H1 (cell line): Measurements from ENCODE around the gene ZNF219. TPM values are rescaled to one million over a fixed set of nuclear protein-coding genes. Genes with fewer than 3 reads are reported as not detected.

Experiments
- CTCF ChIA-PET: fragments of 300-600 bp; sonication (Branson Sonifier 250); formaldehyde crosslinking; loops from one replicate; lab custom pipeline; 2021; ENCODE audit not compliant: partially characterized antibody; lab: Charles Lee
- POLR2A ChIA-PET: fragments of 300-600 bp; sonication (Branson Sonifier 250); formaldehyde crosslinking; loops from one replicate; lab custom pipeline; 2021; ENCODE audit warnings: inconsistent platforms; ENCODE audit not compliant: partially characterized antibody; lab: Charles Lee
- DNase-seq, 2 experiments: peaks; one replicate each; pipeline versions ENCODE4 v3.0.0 to v3.0.0-alpha.2; 2010 to 2022; ENCODE audit warnings: low spot score in 2 of 2, low read depth in 1 of 2, mixed read lengths in 1 of 2
- FAIRE-seq: peaks from 2 replicates; lab custom pipeline; 2011; peaks lifted over from hg19 to GRCh38; lab: Jason Lieb, UNC
- H2AFZ ChIP-seq: 2 replicates; pipeline ENCODE4 v1.8.1; 2012; ENCODE audit warnings: low read length, inconsistent platforms
- H2AK5ac ChIP-seq: 2 replicates; pipeline ENCODE4 v1.6.1; 2013; ENCODE audit warnings: low read depth, low read length
- H2BK120ac ChIP-seq: replicated peaks from 2 replicates; pipeline ENCODE3; 2013; ENCODE audit warnings: low read depth, low read length, inconsistent platforms
- H2BK12ac ChIP-seq: 2 replicates; pipeline ENCODE4 v1.6.1; 2013; ENCODE audit warnings: low read depth, low read length
- H2BK15ac ChIP-seq: 2 replicates; pipeline ENCODE4 v1.6.1; 2013; ENCODE audit warnings: low read length
- H2BK20ac ChIP-seq: 2 replicates; pipeline ENCODE4 v1.6.1; 2013; ENCODE audit warnings: low read length
- H2BK5ac ChIP-seq: 2 replicates; pipeline ENCODE4 v1.6.1; 2013; ENCODE audit warnings: low read depth, low read length
- H3K14ac ChIP-seq: 2 replicates; pipeline ENCODE4 v1.6.1; 2013; ENCODE audit warnings: inconsistent platforms; ENCODE audit not compliant: insufficient read length
- H3K18ac ChIP-seq: 2 replicates; pipeline ENCODE4 v1.6.1; 2013; ENCODE audit warnings: low read length; ENCODE audit errors: extremely low read depth
- H3K23ac ChIP-seq: 2 replicates; pipeline ENCODE4 v1.6.1; 2013; ENCODE audit warnings: inconsistent platforms; ENCODE audit not compliant: insufficient read length
- H3K23me2 ChIP-seq: 2 replicates; pipeline ENCODE4 v1.6.1; 2013; ENCODE audit warnings: low read depth, low read length
- H3K27ac ChIP-seq: 2 replicates; pipeline ENCODE4 v1.6.1; 2011; ENCODE audit warnings: low read depth, low read length, inconsistent platforms
- H3K27me3 ChIP-seq, 4 experiments: replicated peaks in 1 of 4; 1 replicate in 1 of 4; 2 replicates in 3 of 4; pipeline versions ENCODE4 v1.6.1 to v1.8.1; 2011 to 2013; ENCODE audit warnings: low read length in 3 of 4, mild to moderate bottlenecking in 3 of 4, inconsistent platforms in 2 of 4, mixed read lengths in 2 of 4, moderate library complexity in 1 of 4; ENCODE audit not compliant: control insufficient read depth in 3 of 4, insufficient read depth in 3 of 4; ENCODE audit errors: extremely low read depth in 1 of 4
- H3K36me3 ChIP-seq, 4 experiments: 2 replicates each; pipeline versions ENCODE4 v1.6.1 to v1.8.1; 2011 to 2013; ENCODE audit warnings: mild to moderate bottlenecking in 4 of 4, low read length in 3 of 4, moderate library complexity in 2 of 4, control low read depth in 1 of 4, inconsistent platforms in 1 of 4; ENCODE audit not compliant: insufficient read depth in 4 of 4, control insufficient read depth in 2 of 4
- H3K4ac ChIP-seq: replicated peaks from 2 replicates; pipeline ENCODE3; 2013; ENCODE audit warnings: low read length, low read depth, mixed read lengths, inconsistent platforms; ENCODE audit not compliant: insufficient read length
- H3K4me1 ChIP-seq, 4 experiments: replicated peaks in 1 of 4; 1 replicate in 1 of 4; 2 replicates in 3 of 4; pipeline versions ENCODE4 v1.6.1 to v1.8.1; 2011 to 2013; ENCODE audit warnings: low read length in 3 of 4, inconsistent platforms in 2 of 4, mixed read lengths in 1 of 4; ENCODE audit not compliant: insufficient read depth in 4 of 4, control insufficient read depth in 3 of 4
- H3K4me2 ChIP-seq, 2 experiments: 2 replicates each; pipeline versions ENCODE4 v1.6.1 to v1.8.1; 2011 to 2013; ENCODE audit warnings: low read depth in 2 of 2, low read length in 2 of 2, control low read depth in 1 of 2, inconsistent platforms in 1 of 2, mild to moderate bottlenecking in 1 of 2; ENCODE audit not compliant: insufficient read depth in 1 of 2
- H3K4me3 ChIP-seq, 4 experiments: fragments of 200-600, 300-600 bp in 1 of 4; sonication (generic), shearing (Covaris generic), sonication (Bioruptor Twin) in 1 of 4; 2 replicates each; pipeline versions ENCODE4 v1.5.1 to v1.8.1; 2011 to 2016; ENCODE audit warnings: low read length in 4 of 4, low read depth in 3 of 4, control low read depth in 2 of 4, inconsistent platforms in 2 of 4, mild to moderate bottlenecking in 2 of 4, mixed read lengths in 1 of 4, moderate library complexity in 1 of 4; ENCODE audit not compliant: insufficient read depth in 2 of 4; ENCODE audit errors: extremely low read depth in 1 of 4
- H3K56ac ChIP-seq: replicated peaks from 2 replicates; pipeline ENCODE3; 2013; ENCODE audit warnings: low read depth, mild to moderate bottlenecking, mixed read lengths, low read length, inconsistent platforms; ENCODE audit not compliant: insufficient read length
- H3K79me1 ChIP-seq: 2 replicates; pipeline ENCODE4 v1.6.1; 2013; ENCODE audit warnings: low read depth, low read length, control low read depth
- H3K79me2 ChIP-seq, 2 experiments: 2 replicates each; pipeline versions ENCODE4 v1.6.1 to v1.8.1; 2012 to 2013; ENCODE audit warnings: low read length in 2 of 2, mild to moderate bottlenecking in 2 of 2, inconsistent platforms in 1 of 2; ENCODE audit not compliant: insufficient read depth in 2 of 2, control insufficient read depth in 1 of 2
- H3K9ac ChIP-seq, 4 experiments: replicated peaks in 1 of 4; 1 replicate in 1 of 4; 2 replicates in 3 of 4; pipeline versions ENCODE4 v1.6.1 to v1.8.1; 2011 to 2013; ENCODE audit warnings: low read depth in 3 of 4, low read length in 3 of 4, control low read depth in 2 of 4, mild to moderate bottlenecking in 2 of 4, moderate library complexity in 2 of 4, inconsistent platforms in 1 of 4; ENCODE audit errors: extremely low read depth in 1 of 4
- H3K9me3 ChIP-seq, 2 experiments: 2 replicates each; pipeline versions ENCODE4 v1.6.1 to v1.8.1; 2012 to 2013; ENCODE audit warnings: mild to moderate bottlenecking in 2 of 2, moderate library complexity in 2 of 2, control low read depth in 1 of 2, inconsistent platforms in 1 of 2, low read depth in 1 of 2, low read length in 1 of 2, mixed read lengths in 1 of 2; ENCODE audit not compliant: insufficient read depth in 2 of 2
- H4K20me1 ChIP-seq, 2 experiments: replicated peaks in 1 of 2; 2 replicates each; pipeline versions ENCODE3 to v1.8.1; 2011 to 2013; ENCODE audit warnings: inconsistent platforms in 2 of 2, low read length in 2 of 2, mild to moderate bottlenecking in 1 of 2; ENCODE audit not compliant: insufficient read depth in 2 of 2, control insufficient read depth in 1 of 2
- H4K5ac ChIP-seq: 2 replicates; pipeline ENCODE4 v1.6.1; 2013; ENCODE audit warnings: low read length, low read depth, mixed read lengths, inconsistent platforms; ENCODE audit not compliant: insufficient read length
- H4K8ac ChIP-seq: 2 replicates; pipeline ENCODE4 v1.8.0; 2013; ENCODE audit warnings: mild to moderate bottlenecking, moderate library complexity, low read length, inconsistent platforms; ENCODE audit not compliant: insufficient read depth; ENCODE audit errors: extremely low read depth
- H4K91ac ChIP-seq: replicated peaks from 2 replicates; pipeline ENCODE3; 2013; ENCODE audit warnings: low read length, mixed read lengths, inconsistent platforms; ENCODE audit not compliant: insufficient read length
- BCL11A ChIP-seq, 2 experiments: IDR thresholded peaks; one replicate each; pipeline ENCODE4 v1.6.1; 2011; ENCODE audit warnings: low read depth in 2 of 2, low read length in 2 of 2, mild to moderate bottlenecking in 2 of 2
- GTF2F1 ChIP-seq: IDR thresholded peaks from 2 replicates; pipeline ENCODE4 v1.6.1; 2012; ENCODE audit warnings: low read depth, low read length, improper control_type of control experiment, borderline replicate concordance
- PHF8 ChIP-seq: fragments of 200-600 bp; sonication (generic); conservative IDR thresholded peaks from 2 replicates; pipeline ENCODE4 v1.7.1; 2012; ENCODE audit warnings: low read depth, mild to moderate bottlenecking, inconsistent platforms, low read length, moderate library complexity
- POLR2AphosphoS5 ChIP-seq: IDR thresholded peaks from 2 replicates; pipeline ENCODE4 v1.6.1; 2011; ENCODE audit warnings: low read depth, low read length
- SIX5 ChIP-seq: IDR thresholded peaks from 2 replicates; pipeline ENCODE4 v1.6.1; 2011; ENCODE audit warnings: mild to moderate bottlenecking, low read depth, low read length
- TAF7 ChIP-seq: optimal IDR thresholded peaks from 2 replicates; pipeline ENCODE3; 2011; ENCODE audit warnings: low read depth, mild to moderate bottlenecking, inconsistent platforms, low read length, moderate library complexity, borderline replicate concordance
- WGBS, 2 experiments: shearing (Covaris generic) in 1 of 2; methylation state at CpG; one replicate each; pipeline versions ENCODE4 v1.1.6 to v1.1.7; 2013 to 2015; ENCODE audit warnings: low lambda C conversion rate in 2 of 2, mixed read lengths in 2 of 2, inconsistent platforms in 1 of 2, low coverage in 1 of 2, missing lambda C conversion rate in 1 of 2; ENCODE audit not compliant: insufficient replicate concordance in 2 of 2, insufficient coverage in 1 of 2, insufficient read length in 1 of 2; ENCODE audit errors: extremely low coverage in 1 of 2, missing lambda C conversion rate in 1 of 2; 5-methylcytosine and 5-hydroxymethylcytosine counted together
- polyA plus RNA-seq, 7 experiments: library from polyadenylated mRNA; depleted of rRNA in 3 of 7; stranded (reverse) in 5 of 7; unstranded in 2 of 7; fragments of >200 nt in 5 of 7; fragments of 200-250 nt in 2 of 7; gene quantifications; 1 replicate in 5 of 7; 2 replicates in 1 of 7; 4 replicates in 1 of 7; pipeline versions ENCODE4 v1.2.1 to v1.2.3, GENCODE V29; 2011 to 2013; ENCODE audit warnings: missing spikeins in 2 of 7, mixed read lengths in 2 of 7
- total RNA-seq: library from RNA; stranded (reverse); fragmentation: NEBNext Ultra II Directional; extraction: Animal tissue kit (Norgen Biotek cat#: 25700); gene quantifications from 2 replicates; pipeline ENCODE4 v1.2.1, GENCODE V29; 2021
- TF ChIP-seq, protein P1 (sequence below): IDR thresholded peaks from 2 replicates; pipeline ENCODE4 v1.6.1; 2012; ENCODE audit warnings: inconsistent platforms

ZNF219 gene
- total and polyA plus RNA-seq, 2 of the 8 experiments (the other 6 are each of a cell fraction or from before 2014, with no cell fraction given), result 113 to 160 TPM

DNA sequence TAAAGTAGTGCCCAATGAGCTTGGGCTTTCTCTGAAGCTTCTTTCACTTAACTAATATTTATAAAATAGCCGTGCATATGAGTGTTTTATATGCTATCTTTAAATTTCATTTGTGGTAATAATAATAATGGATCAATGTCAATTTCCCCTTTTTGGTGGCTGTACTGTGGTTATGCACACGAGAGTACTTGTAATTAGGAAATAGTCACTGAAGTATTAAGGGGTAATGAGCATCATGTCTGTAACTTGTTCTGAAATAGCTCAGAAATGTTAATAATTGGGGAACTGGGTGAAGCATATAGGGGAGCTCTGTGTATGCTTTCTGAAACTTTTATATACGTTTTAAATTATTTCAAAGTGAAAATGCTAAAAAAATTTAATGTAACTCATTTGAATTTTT, 47.9 kb downstream of the ZNF219 start:
- Histone ChIP-seq H3K56ac (no peak overlapping the region), H4K8ac (no peak overlapping the region), H4K20me1 (no peaks in the 10 kb centered on the region), H4K91ac (no peak overlapping the region), H4K5ac (no peak overlapping the region), H2BK5ac (no peak overlapping the region), H3K4me3 (no peak overlapping the region), H3K23me2 (no peaks in the 10 kb centered on the region), H3K4ac (no peak overlapping the region), H3K4me1 (peaks cover 0 to 3% (median 0%) of the 10 kb centered on the region in 4 experiments; a peak in 1 of 7 replicates), H3K4me2 (no peak overlapping the region), H2AK5ac (no peak overlapping the region), H3K79me2 (no peaks in the 10 kb centered on the region), H2BK12ac (no peak overlapping the region), H3K9me3 (no peaks in the 10 kb centered on the region), H3K27ac (no peak overlapping the region), H3K23ac (no peak overlapping the region), H3K27me3 (no peaks in the 10 kb centered on the region), H3K14ac (no peak overlapping the region), H2AFZ (no peak overlapping the region), H2BK120ac (no peak overlapping the region), H3K18ac (no peak overlapping the region), H2BK20ac (no peak overlapping the region), H2BK15ac (no peak overlapping the region), H3K36me3 (no peaks in the 10 kb centered on the region), H3K79me1 (no peaks in the 10 kb centered on the region), H3K9ac (no peak overlapping the region)
- DNase-seq (no peak), FAIRE-seq (no peak)
- 83% methylated on average over 3 of the region's 3 CpGs; no CpG with 5 or more reads in 1 of the 2 experiments for WGBS, 2 experiments
- ChIA-PET POLR2A (no interaction called here), CTCF (interaction anchor here (1.2 to 2.4 kb wide), 5 partner anchors 10 to 42 kb away, joined by 4 to 10 read pairs (median 7); partner anchors contain the start of gene ARHGEF40)
- TF ChIP-seq GTF2F1 (no peak), TAF7 (no peak), BCL11A (IDR thresholded peaks at IDR 0.05; ENCODE audit: low read depth in 2 of 2, low read length in 2 of 2) (no peak), POLR2AphosphoS5 (no peak), SIX5 (no peak), PHF8 (no peak)
- TF ChIP-seq, protein P1, sequence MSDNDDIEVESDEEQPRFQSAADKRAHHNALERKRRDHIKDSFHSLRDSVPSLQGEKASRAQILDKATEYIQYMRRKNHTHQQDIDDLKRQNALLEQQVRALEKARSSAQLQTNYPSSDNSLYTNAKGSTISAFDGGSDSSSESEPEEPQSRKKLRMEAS, result no peak
